ENCODE results near the gene RND1.
A peak's percentile ranks its signal among the peaks of the same experiment; 100 is the strongest.
"Not testable (repeated sequence)": the region's sequence is repeated elsewhere in the genome, so short reads cannot be mapped to it uniquely, and the experiment has no call there.

Gene RND1

GRCh38 chr12:48873096-48873495 lies 7.4 kb upstream of the RND1 start:
- no peak overlapping the region for H3K4me3 ChIP-seq
- H3K27ac ChIP-seq: no peak overlapping the region

- H3K27ac ChIP-seq: no peak overlapping the region
- H3K4me3 ChIP-seq: no peak overlapping the region
Observed at GRCh38 chr12:48869191-48869590, 3.5 kb upstream of the RND1 start.

GRCh38 chr12:48868451-48868850 lies 2.8 kb upstream of the RND1 start:
- H3K27ac ChIP-seq: no peak overlapping the region
- no peak overlapping the region for H3K4me3 ChIP-seq

GRCh38 chr12:48866052-48866711 lies 512 bp upstream of the RND1 start:
- peak overlapping the region in 5 of 21 experiments; percentile 1 to 79 (median 50) for H3K27ac ChIP-seq
- peak overlapping the region in 4 of 7 experiments; percentile 35 to 51 (median 43) for H3K4me3 ChIP-seq

- Histone ChIP-seq H3K4me3 (no peak overlapping the region), H3K27ac (no peak overlapping the region)
Observed at GRCh38 chr12:48863291-48863690, 2.4 kb downstream of the RND1 start.

- H3K4me3 ChIP-seq: no peak overlapping the region
Observed at GRCh38 chr12:48862760-48863159, 2.9 kb downstream of the RND1 start.

GRCh38 chr12:48861111-48861510 lies 4.6 kb downstream of the RND1 start:
- Histone ChIP-seq H3K27ac (no peak overlapping the region), H3K4me3 (no peak overlapping the region)

More at GRCh38 chr12:48862760-48863159, 2.9 kb downstream of the RND1 start:
- no peak overlapping the region for H3K27ac ChIP-seq

GRCh38 chr12:48860236-48860635 lies 5.4 kb downstream of the RND1 start:
- H3K27ac ChIP-seq, H3K4me3 ChIP-seq: not testable (repeated sequence)

GRCh38 chr12:48859607-48860006 lies 6.1 kb downstream of the RND1 start:
- H3K27ac ChIP-seq: no peak overlapping the region
- no peak overlapping the region for H3K4me3 ChIP-seq

- Histone ChIP-seq H3K4me3 (no peak overlapping the region), H3K27ac (no peak overlapping the region)
Observed at GRCh38 chr12:48858043-48858442, 7.6 kb downstream of the RND1 start.

- Histone ChIP-seq H3K4me3 (no peak overlapping the region), H3K27ac (no peak overlapping the region)
Observed at GRCh38 chr12:48857278-48857994, 8.2 kb downstream of the RND1 start.

GRCh38 chr12:48856379-48856778 lies 9.3 kb downstream of the RND1 start:
- Histone ChIP-seq H3K4me3 (no peak overlapping the region), H3K27ac (no peak overlapping the region)

- H3K27ac ChIP-seq, H3K4me3 ChIP-seq: not testable (repeated sequence)
Observed at GRCh38 chr12:48854932-48855331, 10.7 kb downstream of the RND1 start.

GRCh38 chr12:48854488-48854887 lies 11.2 kb downstream of the RND1 start:
- H3K4me3 ChIP-seq: no peak overlapping the region
- no peak overlapping the region for H3K27ac ChIP-seq

GRCh38 chr12:48852734-48853688 lies 12.7 kb downstream of the RND1 start:
- peak overlapping the region; percentile 8 to 98 (median 83) for H3K27ac ChIP-seq
- H3K4me3 ChIP-seq: peak overlapping the region; percentile 34 to 98 (median 91)

- peak within 1 kb of the TSS; percentile 81 to 99 (median 93) for H3K27ac ChIP-seq
- H3K4me3 ChIP-seq: peak within 1 kb of the TSS; percentile 67 to 98 (median 91)
Observed at GRCh38 chr12:48851883-48852733, 13.6 kb downstream of the RND1 start, which contains the start of gene DDX23. TSS of gene DDX23 (minus strand) at chr12:48852163. CDS start at chr12:48845782, 6,381 bp downstream.

- H3K4me3 ChIP-seq, H3K27ac ChIP-seq: not testable (repeated sequence)
Observed at GRCh38 chr12:48842021-48842420, 23.6 kb downstream of the RND1 start.

- no peak overlapping the region for H3K4me3 ChIP-seq
- H3K27ac ChIP-seq: no peak overlapping the region
Observed at GRCh38 chr12:48838048-48838447, 27.6 kb downstream of the RND1 start.

Measured in skin epidermis (tissue), 12 donors.